GM12878 (cell line): Measurements from ENCODE around the gene FGD3.

Source experiments
- ETV6 ChIP-seq, 2 experiments: fragments of 450-650 bp in 1 of 2; IDR thresholded peaks in 1 of 2; conservative IDR thresholded peaks in 1 of 2; 2 replicates each; pipeline ENCODE4 v1.6.1; 2014; ENCODE audit warnings: antibody characterized with exemption in 1 of 2, borderline replicate concordance in 1 of 2, low read depth in 1 of 2, mild to moderate bottlenecking in 1 of 2, moderate library complexity in 1 of 2
- RFX5 ChIP-seq: IDR thresholded peaks from 2 replicates; pipeline ENCODE4 v1.6.1; 2011; ENCODE audit warnings: low read depth, low read length, improper control_type of control experiment
- SP1 ChIP-seq: IDR thresholded peaks from one replicate; pipeline ENCODE4 v1.6.1; 2011; ENCODE audit warnings: low read depth, low read length
- TF ChIP-seq, protein P1 (sequence below): fragments of 450-650 bp; IDR thresholded peaks from 2 replicates; pipeline ENCODE4 v1.6.1; 2018; ENCODE audit warnings: mild to moderate bottlenecking, low read depth, moderate library complexity; ENCODE audit not compliant: partially characterized antibody
- TF ChIP-seq, protein P2 (sequence below), 3 experiments: IDR thresholded peaks in 2 of 3; conservative IDR thresholded peaks in 1 of 3; 2 replicates each; pipeline ENCODE4 v1.5.1; 2011; ENCODE audit warnings: low read depth in 3 of 3, low read length in 3 of 3, mild to moderate bottlenecking in 3 of 3, control low read depth in 2 of 3, moderate library complexity in 2 of 3, inconsistent platforms in 1 of 3, mixed read lengths in 1 of 3; ENCODE audit not compliant: control insufficient read depth in 2 of 3, insufficient read depth in 1 of 3; ENCODE audit errors: extremely low read depth in 1 of 3

GRCh38 chr9:92948038-92948534 is 763 bp downstream of the FGD3 start:
- TF ChIP-seq RFX5 (no peak), ETV6 (conservative IDR thresholded peaks at IDR 0.05 in 1 of 2, IDR thresholded peaks at IDR 0.05 in 1 of 2; ENCODE audit: borderline replicate concordance in 1 of 2, low read depth in 1 of 2) (no peak), SP1 (no peak)
- TF ChIP-seq, protein P1, sequence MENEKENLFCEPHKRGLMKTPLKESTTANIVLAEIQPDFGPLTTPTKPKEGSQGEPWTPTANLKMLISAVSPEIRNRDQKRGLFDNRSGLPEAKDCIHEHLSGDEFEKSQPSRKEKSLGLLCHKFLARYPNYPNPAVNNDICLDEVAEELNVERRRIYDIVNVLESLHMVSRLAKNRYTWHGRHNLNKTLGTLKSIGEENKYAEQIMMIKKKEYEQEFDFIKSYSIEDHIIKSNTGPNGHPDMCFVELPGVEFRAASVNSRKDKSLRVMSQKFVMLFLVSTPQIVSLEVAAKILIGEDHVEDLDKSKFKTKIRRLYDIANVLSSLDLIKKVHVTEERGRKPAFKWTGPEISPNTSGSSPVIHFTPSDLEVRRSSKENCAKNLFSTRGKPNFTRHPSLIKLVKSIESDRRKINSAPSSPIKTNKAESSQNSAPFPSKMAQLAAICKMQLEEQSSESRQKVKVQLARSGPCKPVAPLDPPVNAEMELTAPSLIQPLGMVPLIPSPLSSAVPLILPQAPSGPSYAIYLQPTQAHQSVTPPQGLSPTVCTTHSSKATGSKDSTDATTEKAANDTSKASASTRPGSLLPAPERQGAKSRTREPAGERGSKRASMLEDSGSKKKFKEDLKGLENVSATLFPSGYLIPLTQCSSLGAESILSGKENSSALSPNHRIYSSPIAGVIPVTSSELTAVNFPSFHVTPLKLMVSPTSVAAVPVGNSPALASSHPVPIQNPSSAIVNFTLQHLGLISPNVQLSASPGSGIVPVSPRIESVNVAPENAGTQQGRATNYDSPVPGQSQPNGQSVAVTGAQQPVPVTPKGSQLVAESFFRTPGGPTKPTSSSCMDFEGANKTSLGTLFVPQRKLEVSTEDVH: no peak
- TF ChIP-seq, protein P2, sequence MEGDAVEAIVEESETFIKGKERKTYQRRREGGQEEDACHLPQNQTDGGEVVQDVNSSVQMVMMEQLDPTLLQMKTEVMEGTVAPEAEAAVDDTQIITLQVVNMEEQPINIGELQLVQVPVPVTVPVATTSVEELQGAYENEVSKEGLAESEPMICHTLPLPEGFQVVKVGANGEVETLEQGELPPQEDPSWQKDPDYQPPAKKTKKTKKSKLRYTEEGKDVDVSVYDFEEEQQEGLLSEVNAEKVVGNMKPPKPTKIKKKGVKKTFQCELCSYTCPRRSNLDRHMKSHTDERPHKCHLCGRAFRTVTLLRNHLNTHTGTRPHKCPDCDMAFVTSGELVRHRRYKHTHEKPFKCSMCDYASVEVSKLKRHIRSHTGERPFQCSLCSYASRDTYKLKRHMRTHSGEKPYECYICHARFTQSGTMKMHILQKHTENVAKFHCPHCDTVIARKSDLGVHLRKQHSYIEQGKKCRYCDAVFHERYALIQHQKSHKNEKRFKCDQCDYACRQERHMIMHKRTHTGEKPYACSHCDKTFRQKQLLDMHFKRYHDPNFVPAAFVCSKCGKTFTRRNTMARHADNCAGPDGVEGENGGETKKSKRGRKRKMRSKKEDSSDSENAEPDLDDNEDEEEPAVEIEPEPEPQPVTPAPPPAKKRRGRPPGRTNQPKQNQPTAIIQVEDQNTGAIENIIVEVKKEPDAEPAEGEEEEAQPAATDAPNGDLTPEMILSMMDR (IDR thresholded peaks at IDR 0.05 in 2 of 3, conservative IDR thresholded peaks at IDR 0.05 in 1 of 3; ENCODE audit: control insufficient read depth in 2 of 3, extremely low read depth in 1 of 3, insufficient read depth in 1 of 3, low read depth in 3 of 3, low read length in 3 of 3): no peak
